IPS-11a (cell line): ENCODE measurements around the gene SLIT3.

Experiments
- H3K4me3 ChIP-seq: one replicate; pipeline ENCODE4 v1.5.1; 2013; ENCODE audit warnings: low read depth, low read length, control low read depth

SLIT3 gene

GRCh38 chr5:169299663-169300467 is 1.1 kb downstream of the SLIT3 start:
- H3K4me3 ChIP-seq, result peak overlapping the region; percentile 50

- H3K4me3 ChIP-seq, result no peak overlapping the region
These were observed 1.7 kb downstream of the SLIT3 start for GRCh38 chr5:169299191-169299662.

GRCh38 chr5:169298193-169298592 is 2.7 kb downstream of the SLIT3 start:
- H3K4me3 ChIP-seq, result no peak overlapping the region

GRCh38 chr5:169296419-169297143 is 4.4 kb downstream of the SLIT3 start:
- H3K4me3 ChIP-seq, result no peak overlapping the region

GRCh38 chr5:169295306-169295705 is 5.6 kb downstream of the SLIT3 start:
- no peak overlapping the region for H3K4me3 ChIP-seq

- no peak overlapping the region for H3K4me3 ChIP-seq
These were observed 6.3 kb downstream of the SLIT3 start for GRCh38 chr5:169294621-169295020.

GRCh38 chr5:169291877-169292276 is 9.1 kb downstream of the SLIT3 start:
- no peak overlapping the region for H3K4me3 ChIP-seq

GRCh38 chr5:169290895-169291294 is 10.0 kb downstream of the SLIT3 start:
- H3K4me3 ChIP-seq, result no peak overlapping the region

GRCh38 chr5:169289520-169289919 is 11.4 kb downstream of the SLIT3 start:
- H3K4me3 ChIP-seq, result no peak overlapping the region

GRCh38 chr5:169288066-169288930 is 12.6 kb downstream of the SLIT3 start:
- H3K4me3 ChIP-seq, result no peak overlapping the region

- H3K4me3 ChIP-seq, result no peak overlapping the region
These were observed 13.4 kb downstream of the SLIT3 start for GRCh38 chr5:169287529-169287928.

- no peak overlapping the region for H3K4me3 ChIP-seq
These were observed 14.2 kb downstream of the SLIT3 start for GRCh38 chr5:169286572-169287300.

GRCh38 chr5:169283887-169284286 is 17.1 kb downstream of the SLIT3 start:
- H3K4me3 ChIP-seq, result no peak overlapping the region

GRCh38 chr5:169281625-169282024 is 19.3 kb downstream of the SLIT3 start:
- no peak overlapping the region for H3K4me3 ChIP-seq

- H3K4me3 ChIP-seq, result no peak overlapping the region
These were observed 20.2 kb downstream of the SLIT3 start for GRCh38 chr5:169280696-169281095.

- H3K4me3 ChIP-seq, result no peak overlapping the region
These were observed 20.7 kb downstream of the SLIT3 start for GRCh38 chr5:169280286-169280685.

GRCh38 chr5:169279125-169279524 is 21.8 kb downstream of the SLIT3 start:
- no peak overlapping the region for H3K4me3 ChIP-seq

- H3K4me3 ChIP-seq, result no peak overlapping the region
These were observed 27.1 kb downstream of the SLIT3 start for GRCh38 chr5:169273881-169274280.

- H3K4me3 ChIP-seq, result no peak overlapping the region
These were observed 27.5 kb downstream of the SLIT3 start for GRCh38 chr5:169273451-169273850.

GRCh38 chr5:169272731-169273427 is 28.1 kb downstream of the SLIT3 start:
- H3K4me3 ChIP-seq, result no peak overlapping the region
